HEK293T (cell line): ENCODE results near the gene PPP1R14B.

Experiments used
- CTCF ChIA-PET: fragments of 350-600 bp; formaldehyde crosslinking; extraction: SDS; loops from one replicate; lab custom pipeline; 2021; ENCODE audit warnings: antibody characterized with exemption, inconsistent platforms; lab: Yijun Ruan, JAX
- POLR2A ChIA-PET: fragments of 350-600 bp; formaldehyde crosslinking; extraction: SDS; loops from one replicate; lab custom pipeline; 2020; ENCODE audit warnings: antibody characterized with exemption, inconsistent platforms; lab: Yijun Ruan, JAX
- DNase-seq: peaks from one replicate; pipeline ENCODE4 v3.0.0; 2012; ENCODE audit warnings: mixed read lengths; ENCODE audit errors: extremely low spot score
- ARNT ChIP-seq: fragments of 450-650 bp; IDR thresholded peaks from 2 replicates; pipeline ENCODE4 v1.6.1; 2017; ENCODE audit warnings: mild to moderate bottlenecking
- BHLHE40 ChIP-seq: fragments of 450-650 bp; IDR thresholded peaks from 2 replicates; pipeline ENCODE4 v1.6.1; 2016; ENCODE audit warnings: mild to moderate bottlenecking, moderate library complexity, borderline replicate concordance
- CTBP1 ChIP-seq: fragments of 450-650 bp; IDR thresholded peaks from 2 replicates; pipeline ENCODE4 v1.6.1; 2016; ENCODE audit warnings: borderline replicate concordance
- ELF4 ChIP-seq: fragments of 450-650 bp; IDR thresholded peaks from 2 replicates; pipeline ENCODE4 v1.6.1; 2017; ENCODE audit warnings: antibody characterized with exemption
- FOXA1 ChIP-seq: fragments of 450-650 bp; IDR thresholded peaks from 2 replicates; pipeline ENCODE4 v1.6.1; 2016; ENCODE audit warnings: mild to moderate bottlenecking
- FOXK2 ChIP-seq: fragments of 450-650 bp; IDR thresholded peaks from 2 replicates; pipeline ENCODE4 v1.6.1; 2016; ENCODE audit warnings: mild to moderate bottlenecking
- FOXM1 ChIP-seq: fragments of 450-650 bp; IDR thresholded peaks from 2 replicates; pipeline ENCODE4 v1.6.1; 2017; ENCODE audit warnings: mild to moderate bottlenecking, borderline replicate concordance
- HDGF ChIP-seq: fragments of 450-650 bp; IDR thresholded peaks from 2 replicates; pipeline ENCODE4 v1.6.1; 2017; ENCODE audit warnings: antibody characterized with exemption, borderline replicate concordance
- L3MBTL2 ChIP-seq: fragments of 450-650 bp; conservative IDR thresholded peaks from 2 replicates; pipeline ENCODE4 v1.6.1; 2016; ENCODE audit warnings: mild to moderate bottlenecking
- LEF1 ChIP-seq: fragments of 450-650 bp; IDR thresholded peaks from 2 replicates; pipeline ENCODE4 v1.6.1; 2017; ENCODE audit warnings: mild to moderate bottlenecking, borderline replicate concordance
- NFRKB ChIP-seq: fragments of 450-650 bp; IDR thresholded peaks from 2 replicates; pipeline ENCODE4 v1.6.1; 2016; ENCODE audit warnings: mild to moderate bottlenecking, moderate library complexity
- SP1 ChIP-seq: fragments of 450-650 bp; IDR thresholded peaks from 2 replicates; pipeline ENCODE4 v1.6.1; 2017
- SUZ12 ChIP-seq: fragments of 450-650 bp; IDR thresholded peaks from 2 replicates; pipeline ENCODE4 v1.6.1; 2016; ENCODE audit warnings: mild to moderate bottlenecking
- TARDBP ChIP-seq: fragments of 450-650 bp; IDR thresholded peaks from 2 replicates; pipeline ENCODE4 v1.6.1; 2016
- ZNF384 ChIP-seq: fragments of 450-650 bp; IDR thresholded peaks from 2 replicates; pipeline ENCODE4 v1.6.1; 2016
- TF ChIP-seq, protein P1 (sequence below): fragments of 450-650 bp; IDR thresholded peaks from 2 replicates; pipeline ENCODE4 v1.6.1; 2016

The PPP1R14B gene

DNA sequence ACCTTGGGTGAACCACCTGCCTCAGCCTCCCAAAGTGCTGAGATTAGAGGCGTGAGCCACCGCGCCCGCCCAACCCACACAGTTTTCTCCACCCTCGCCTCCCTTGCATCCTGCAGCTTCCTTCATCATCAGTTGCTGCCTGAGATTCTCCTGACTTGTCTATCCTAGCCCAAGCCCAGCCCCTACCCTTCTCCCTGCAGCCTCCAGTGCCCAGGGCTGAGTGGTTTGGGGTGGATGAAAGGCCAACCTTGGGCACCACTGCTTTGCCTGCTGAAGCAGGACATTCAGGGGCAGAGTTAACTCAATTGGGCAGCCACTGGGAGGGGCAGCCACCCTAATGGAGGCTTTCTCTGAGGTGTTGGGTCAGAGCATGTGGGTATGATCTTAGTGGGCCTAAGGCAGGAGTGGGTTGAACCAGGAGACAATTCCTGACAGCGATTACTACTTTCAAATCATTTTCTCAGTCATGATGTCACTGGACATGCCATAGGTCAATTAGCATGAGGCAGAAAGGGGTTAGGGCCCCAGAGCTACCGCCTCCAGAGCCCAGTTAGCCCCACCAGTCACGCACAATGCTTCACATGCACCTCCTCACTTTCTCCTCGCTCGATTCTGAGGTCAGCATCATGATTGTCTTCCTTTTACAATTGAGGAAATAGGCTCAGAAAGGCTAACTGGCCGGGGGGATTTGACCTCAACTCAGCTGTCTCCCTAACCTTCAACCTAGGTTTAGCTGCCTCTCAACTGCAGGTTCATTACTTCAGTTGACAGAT is 6.9 kb downstream of the PPP1R14B start:
- CTCF ChIA-PET = interaction anchor here (1.2 to 1.7 kb wide), 2 partner anchors 35 to 65 kb away, joined by 3 to 4 read pairs; partner anchors contain the start of gene ESRRA
- no peak for TF ChIP-seq SUZ12
- no peak for TF ChIP-seq BHLHE40
- TF ChIP-seq FOXA1 = no peak
- no peak for TF ChIP-seq LEF1
- no peak for TF ChIP-seq HDGF
- TF ChIP-seq TARDBP = no peak
- POLR2A ChIA-PET = interaction anchor here (1.0 to 3.8 kb wide), 5 partner anchors 12 to 55 kb away, joined by 3 to 13 read pairs (median 4); partner anchors contain the start of genes NUDT22, PLCB3, STIP1 and TRPT1
- no peak for DNase-seq

DNA sequence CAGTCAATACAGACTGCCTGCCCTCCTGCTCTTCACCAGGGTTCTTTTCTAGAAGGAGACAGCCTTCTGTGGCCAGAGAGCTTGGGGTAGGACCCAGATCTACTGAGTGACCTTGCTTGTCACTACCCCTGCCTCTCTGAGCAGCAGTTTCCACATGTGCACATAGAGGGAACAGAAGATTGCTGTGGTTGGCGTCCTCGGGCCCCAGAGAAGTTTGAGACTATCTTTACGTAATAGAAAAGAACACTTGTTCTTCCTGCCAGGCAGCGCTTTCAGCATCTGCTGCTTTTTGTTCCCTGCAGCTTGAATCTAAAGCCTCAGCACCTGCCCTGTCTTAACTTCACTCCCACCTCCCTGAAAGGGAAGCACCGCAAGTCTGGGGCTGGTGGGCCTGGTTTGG is 7.7 kb downstream of the PPP1R14B start:
- TF ChIP-seq LEF1 (no peak), ELF4 (no peak), HDGF (no peak), SP1 (no peak), SUZ12 (no peak), FOXA1 (no peak), NFRKB (no peak), FOXM1 (no peak), CTBP1 (no peak), TARDBP (no peak), BHLHE40 (no peak), L3MBTL2 (no peak), ARNT (no peak), FOXK2 (no peak), ZNF384 (no peak)
- TF ChIP-seq, protein P1, sequence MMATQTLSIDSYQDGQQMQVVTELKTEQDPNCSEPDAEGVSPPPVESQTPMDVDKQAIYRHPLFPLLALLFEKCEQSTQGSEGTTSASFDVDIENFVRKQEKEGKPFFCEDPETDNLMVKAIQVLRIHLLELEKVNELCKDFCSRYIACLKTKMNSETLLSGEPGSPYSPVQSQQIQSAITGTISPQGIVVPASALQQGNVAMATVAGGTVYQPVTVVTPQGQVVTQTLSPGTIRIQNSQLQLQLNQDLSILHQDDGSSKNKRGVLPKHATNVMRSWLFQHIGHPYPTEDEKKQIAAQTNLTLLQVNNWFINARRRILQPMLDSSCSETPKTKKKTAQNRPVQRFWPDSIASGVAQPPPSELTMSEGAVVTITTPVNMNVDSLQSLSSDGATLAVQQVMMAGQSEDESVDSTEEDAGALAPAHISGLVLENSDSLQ = no peak

DNA sequence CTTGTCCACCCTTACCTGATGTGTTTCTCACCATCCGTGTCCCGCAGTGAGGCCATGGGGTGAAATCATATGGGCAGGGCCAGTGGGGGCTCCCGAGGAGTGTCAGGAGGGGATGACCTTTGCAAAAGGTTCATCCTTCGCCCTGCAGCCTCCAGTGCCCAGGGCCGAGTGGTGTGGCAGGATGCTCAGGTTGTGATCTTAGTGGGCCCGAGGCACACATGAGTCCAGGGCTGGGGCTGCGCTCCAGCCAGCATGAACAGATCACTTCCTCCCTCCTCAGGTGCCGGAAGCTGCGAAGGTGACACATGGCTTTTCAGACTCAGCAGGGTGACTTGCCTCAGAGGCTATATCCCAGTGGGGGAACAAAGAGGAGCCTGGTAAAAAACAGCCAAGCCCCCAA is 8.7 kb downstream of the PPP1R14B start:
- no peak for TF ChIP-seq FOXM1
- TF ChIP-seq ELF4 = no peak
- no peak for TF ChIP-seq NFRKB
- TF ChIP-seq LEF1 = no peak
- no peak for TF ChIP-seq ZNF384
- TF ChIP-seq L3MBTL2 = no peak
- TF ChIP-seq FOXK2 = no peak
- CTCF ChIA-PET = no interaction called here
- DNase-seq = no peak
- POLR2A ChIA-PET = interaction anchor here (1.0 to 3.8 kb wide), 3 partner anchors 9 to 53 kb away, joined by 3 to 13 read pairs (median 10); partner anchors contain the start of genes NUDT22, PPP1R14B, STIP1 and TRPT1

More for the DNA sequence above, 7.7 kb downstream of the PPP1R14B start:
- ChIA-PET POLR2A (interaction anchor here (1.0 to 3.8 kb wide), 6 partner anchors 8 to 54 kb away, joined by 3 to 13 read pairs (median 4); partner anchors contain the start of genes NUDT22, PLCB3, PPP1R14B and STIP1), CTCF (interaction anchor here (1.2 to 1.7 kb wide), 2 partner anchors 34 to 66 kb away, joined by 3 to 4 read pairs; partner anchors contain the start of gene ESRRA)
- no peak for DNase-seq

DNA sequence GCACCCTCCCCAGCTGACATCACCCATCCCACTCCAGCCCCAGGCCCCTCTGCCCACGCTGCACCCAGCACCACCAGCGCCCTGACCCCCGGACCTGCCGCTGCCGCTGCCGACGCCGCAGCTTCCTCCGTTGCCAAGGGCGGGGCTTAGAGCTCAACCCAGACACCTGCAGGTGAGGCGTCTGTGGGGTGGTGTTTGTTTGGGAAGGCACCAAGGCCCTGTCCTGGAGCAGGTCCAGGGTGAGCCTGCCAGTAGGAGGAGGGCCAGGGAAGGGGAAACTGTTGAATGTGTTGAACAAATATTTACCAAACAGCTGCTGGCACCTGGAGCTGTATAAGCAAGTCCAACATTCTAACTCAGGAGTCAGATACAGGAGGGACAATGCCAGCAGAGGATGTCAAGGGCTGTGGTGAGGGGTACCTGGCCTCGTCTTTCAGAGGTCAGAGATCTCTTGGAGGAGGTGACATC is 9.2 kb downstream of the PPP1R14B start:
- ChIA-PET POLR2A (interaction anchor here (2.5 to 3.8 kb wide), 3 partner anchors 9 to 52 kb away, joined by 8 to 13 read pairs (median 12); partner anchors contain the start of genes PPP1R14B and STIP1), CTCF (interaction anchor here (0.7 kb wide), 1 partner anchor 45 kb away, joined by 3 read pairs; no protein-coding TSS in a partner anchor)
- TF ChIP-seq L3MBTL2 (no peak), SUZ12 (no peak), NFRKB (no peak), ZNF384 (no peak), ARNT (no peak), FOXM1 (no peak), BHLHE40 (no peak), ELF4 (no peak), CTBP1 (no peak), HDGF (no peak), FOXA1 (no peak), LEF1 (no peak), FOXK2 (no peak), SP1 (no peak), TARDBP (no peak)
- TF ChIP-seq, protein P1 = no peak
- no peak for DNase-seq

DNA sequence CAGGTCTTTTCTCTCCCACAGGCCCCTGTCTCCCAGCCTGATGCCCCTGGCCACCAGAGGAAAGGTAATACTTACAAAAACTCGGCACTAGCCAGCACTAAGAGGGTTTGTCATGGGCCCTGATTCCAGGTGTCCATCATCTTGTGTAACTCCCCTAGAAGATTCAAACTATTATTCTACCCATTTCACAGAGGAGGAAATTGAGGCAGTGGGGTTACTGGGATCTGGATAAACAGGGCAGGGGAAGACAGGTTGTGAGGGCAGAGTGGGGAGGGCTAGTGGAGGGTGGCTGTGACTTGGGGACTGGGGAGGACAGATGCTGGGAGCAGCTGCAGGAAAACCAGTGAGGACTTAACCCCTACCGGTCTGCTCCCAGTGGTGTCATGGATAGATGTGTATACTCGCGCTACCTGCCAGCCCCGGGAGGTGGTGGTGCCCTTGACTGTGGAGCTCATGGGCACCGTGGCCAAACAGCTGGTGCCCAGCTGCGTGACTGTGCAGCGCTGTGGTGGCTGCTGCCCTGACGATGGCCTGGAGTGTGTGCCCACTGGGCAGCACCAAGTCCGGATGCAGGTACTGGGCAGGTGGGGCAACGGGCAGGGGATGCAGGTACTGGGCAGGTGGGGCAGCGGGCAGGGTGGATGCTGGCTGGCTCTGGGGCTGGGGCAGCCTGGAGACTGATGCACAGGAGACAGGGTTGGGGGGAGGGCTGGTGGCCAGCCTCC is 11.1 kb downstream of the PPP1R14B start:
- TF ChIP-seq SP1 (no peak), TARDBP (no peak), L3MBTL2 (no peak)
- TF ChIP-seq, protein P1 = peak; percentile 27; the same call in 1 of the 2 replicates
- ChIA-PET POLR2A (interaction anchor here (2.5 to 2.8 kb wide), 2 partner anchors 11 to 14 kb away, joined by 8 to 12 read pairs; partner anchors contain the start of gene PPP1R14B), CTCF (no interaction called here)
- DNase-seq = no peak
